WTC11 (cell line): ENCODE measurements around the gene ISM1.

ENCODE experiments used
- JUN ChIP-seq: sonication (generic); formaldehyde crosslinking; IDR thresholded peaks from 2 replicates; pipeline ENCODE4 v1.8.0; 2023; ENCODE audit warnings: mild to moderate bottlenecking, missing genetic modification reagents
- TF ChIP-seq, protein P1 (sequence below): fragments of 200-600 bp; IDR thresholded peaks from 2 replicates; pipeline ENCODE4 v1.8.0; 2022; ENCODE audit warnings: antibody characterized with exemption
- TF ChIP-seq, protein P2 (sequence below): sonication (generic); formaldehyde crosslinking; conservative IDR thresholded peaks from 2 replicates; pipeline ENCODE4 v1.8.1; 2022; ENCODE audit warnings: mild to moderate bottlenecking, missing genetic modification reagents
- TF ChIP-seq, protein P3 (sequence below): sonication (generic); formaldehyde crosslinking; IDR thresholded peaks from 2 replicates; pipeline ENCODE4 v1.8.1; 2022; ENCODE audit warnings: low read depth, mild to moderate bottlenecking, moderate library complexity, missing genetic modification reagents, borderline replicate concordance
- TF ChIP-seq, protein P4 (sequence below): sonication (generic); formaldehyde crosslinking; IDR thresholded peaks from 2 replicates; pipeline ENCODE4 v1.8.0; 2023; ENCODE audit warnings: missing genetic modification reagents, mild to moderate bottlenecking, borderline replicate concordance

DNA sequence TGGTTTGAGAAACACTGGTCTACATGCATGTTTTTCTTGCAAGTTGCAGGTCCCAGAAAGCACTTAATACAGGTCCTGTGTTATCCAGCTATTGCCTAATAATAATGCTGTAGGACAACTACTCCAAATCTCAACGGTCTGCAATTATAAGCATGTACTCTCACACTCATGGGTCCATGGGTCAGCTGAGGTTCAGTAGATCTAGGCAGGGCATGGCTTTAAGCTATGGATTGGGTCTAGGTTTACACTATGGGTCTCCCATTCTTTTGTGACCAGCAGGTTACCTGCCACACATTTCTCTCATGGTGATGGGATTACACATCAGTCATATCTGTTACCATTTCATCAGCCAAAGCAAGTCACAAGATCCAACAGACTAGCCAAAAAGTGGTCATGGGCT, 13.9 kb downstream of the ISM1 start:
- TF ChIP-seq, protein P1, sequence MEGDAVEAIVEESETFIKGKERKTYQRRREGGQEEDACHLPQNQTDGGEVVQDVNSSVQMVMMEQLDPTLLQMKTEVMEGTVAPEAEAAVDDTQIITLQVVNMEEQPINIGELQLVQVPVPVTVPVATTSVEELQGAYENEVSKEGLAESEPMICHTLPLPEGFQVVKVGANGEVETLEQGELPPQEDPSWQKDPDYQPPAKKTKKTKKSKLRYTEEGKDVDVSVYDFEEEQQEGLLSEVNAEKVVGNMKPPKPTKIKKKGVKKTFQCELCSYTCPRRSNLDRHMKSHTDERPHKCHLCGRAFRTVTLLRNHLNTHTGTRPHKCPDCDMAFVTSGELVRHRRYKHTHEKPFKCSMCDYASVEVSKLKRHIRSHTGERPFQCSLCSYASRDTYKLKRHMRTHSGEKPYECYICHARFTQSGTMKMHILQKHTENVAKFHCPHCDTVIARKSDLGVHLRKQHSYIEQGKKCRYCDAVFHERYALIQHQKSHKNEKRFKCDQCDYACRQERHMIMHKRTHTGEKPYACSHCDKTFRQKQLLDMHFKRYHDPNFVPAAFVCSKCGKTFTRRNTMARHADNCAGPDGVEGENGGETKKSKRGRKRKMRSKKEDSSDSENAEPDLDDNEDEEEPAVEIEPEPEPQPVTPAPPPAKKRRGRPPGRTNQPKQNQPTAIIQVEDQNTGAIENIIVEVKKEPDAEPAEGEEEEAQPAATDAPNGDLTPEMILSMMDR, result no peak
- no peak for TF ChIP-seq JUN (CRISPR knock-in tag)
- TF ChIP-seq, protein P2, sequence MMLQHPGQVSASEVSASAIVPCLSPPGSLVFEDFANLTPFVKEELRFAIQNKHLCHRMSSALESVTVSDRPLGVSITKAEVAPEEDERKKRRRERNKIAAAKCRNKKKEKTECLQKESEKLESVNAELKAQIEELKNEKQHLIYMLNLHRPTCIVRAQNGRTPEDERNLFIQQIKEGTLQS, result no peak
- TF ChIP-seq, protein P3, sequence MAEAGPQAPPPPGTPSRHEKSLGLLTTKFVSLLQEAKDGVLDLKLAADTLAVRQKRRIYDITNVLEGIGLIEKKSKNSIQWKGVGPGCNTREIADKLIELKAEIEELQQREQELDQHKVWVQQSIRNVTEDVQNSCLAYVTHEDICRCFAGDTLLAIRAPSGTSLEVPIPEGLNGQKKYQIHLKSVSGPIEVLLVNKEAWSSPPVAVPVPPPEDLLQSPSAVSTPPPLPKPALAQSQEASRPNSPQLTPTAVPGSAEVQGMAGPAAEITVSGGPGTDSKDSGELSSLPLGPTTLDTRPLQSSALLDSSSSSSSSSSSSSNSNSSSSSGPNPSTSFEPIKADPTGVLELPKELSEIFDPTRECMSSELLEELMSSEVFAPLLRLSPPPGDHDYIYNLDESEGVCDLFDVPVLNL (CRISPR knock-in tag), result no peak
- TF ChIP-seq, protein P4, sequence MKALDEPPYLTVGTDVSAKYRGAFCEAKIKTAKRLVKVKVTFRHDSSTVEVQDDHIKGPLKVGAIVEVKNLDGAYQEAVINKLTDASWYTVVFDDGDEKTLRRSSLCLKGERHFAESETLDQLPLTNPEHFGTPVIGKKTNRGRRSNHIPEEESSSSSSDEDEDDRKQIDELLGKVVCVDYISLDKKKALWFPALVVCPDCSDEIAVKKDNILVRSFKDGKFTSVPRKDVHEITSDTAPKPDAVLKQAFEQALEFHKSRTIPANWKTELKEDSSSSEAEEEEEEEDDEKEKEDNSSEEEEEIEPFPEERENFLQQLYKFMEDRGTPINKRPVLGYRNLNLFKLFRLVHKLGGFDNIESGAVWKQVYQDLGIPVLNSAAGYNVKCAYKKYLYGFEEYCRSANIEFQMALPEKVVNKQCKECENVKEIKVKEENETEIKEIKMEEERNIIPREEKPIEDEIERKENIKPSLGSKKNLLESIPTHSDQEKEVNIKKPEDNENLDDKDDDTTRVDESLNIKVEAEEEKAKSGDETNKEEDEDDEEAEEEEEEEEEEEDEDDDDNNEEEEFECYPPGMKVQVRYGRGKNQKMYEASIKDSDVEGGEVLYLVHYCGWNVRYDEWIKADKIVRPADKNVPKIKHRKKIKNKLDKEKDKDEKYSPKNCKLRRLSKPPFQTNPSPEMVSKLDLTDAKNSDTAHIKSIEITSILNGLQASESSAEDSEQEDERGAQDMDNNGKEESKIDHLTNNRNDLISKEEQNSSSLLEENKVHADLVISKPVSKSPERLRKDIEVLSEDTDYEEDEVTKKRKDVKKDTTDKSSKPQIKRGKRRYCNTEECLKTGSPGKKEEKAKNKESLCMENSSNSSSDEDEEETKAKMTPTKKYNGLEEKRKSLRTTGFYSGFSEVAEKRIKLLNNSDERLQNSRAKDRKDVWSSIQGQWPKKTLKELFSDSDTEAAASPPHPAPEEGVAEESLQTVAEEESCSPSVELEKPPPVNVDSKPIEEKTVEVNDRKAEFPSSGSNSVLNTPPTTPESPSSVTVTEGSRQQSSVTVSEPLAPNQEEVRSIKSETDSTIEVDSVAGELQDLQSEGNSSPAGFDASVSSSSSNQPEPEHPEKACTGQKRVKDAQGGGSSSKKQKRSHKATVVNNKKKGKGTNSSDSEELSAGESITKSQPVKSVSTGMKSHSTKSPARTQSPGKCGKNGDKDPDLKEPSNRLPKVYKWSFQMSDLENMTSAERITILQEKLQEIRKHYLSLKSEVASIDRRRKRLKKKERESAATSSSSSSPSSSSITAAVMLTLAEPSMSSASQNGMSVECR (CRISPR knock-in tag), result no peak
